K562 treated with DMSO at 1 percent for 4 hours (cell line): ENCODE measurements around the gene GPBP1L1. TPM values are rescaled to one million over a fixed set of nuclear protein-coding genes. Genes with fewer than 3 reads are reported as not detected.

Experiments
- total RNA-seq: library from RNA; unstranded; fragments of 300-600 nt; gene quantifications from 2 replicates; pipeline ENCODE4 v1.2.3, GENCODE V29; 2022; ENCODE audit not compliant: insufficient read depth

GPBP1L1 gene, protein sequence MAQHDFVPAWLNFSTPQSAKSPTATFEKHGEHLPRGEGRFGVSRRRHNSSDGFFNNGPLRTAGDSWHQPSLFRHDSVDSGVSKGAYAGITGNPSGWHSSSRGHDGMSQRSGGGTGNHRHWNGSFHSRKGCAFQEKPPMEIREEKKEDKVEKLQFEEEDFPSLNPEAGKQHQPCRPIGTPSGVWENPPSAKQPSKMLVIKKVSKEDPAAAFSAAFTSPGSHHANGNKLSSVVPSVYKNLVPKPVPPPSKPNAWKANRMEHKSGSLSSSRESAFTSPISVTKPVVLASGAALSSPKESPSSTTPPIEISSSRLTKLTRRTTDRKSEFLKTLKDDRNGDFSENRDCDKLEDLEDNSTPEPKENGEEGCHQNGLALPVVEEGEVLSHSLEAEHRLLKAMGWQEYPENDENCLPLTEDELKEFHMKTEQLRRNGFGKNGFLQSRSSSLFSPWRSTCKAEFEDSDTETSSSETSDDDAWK
- total RNA-seq, result 53.6 and 77.2 TPM in 2 replicates

GRCh38 chr1:45686288-45687013, at the start of gene GPBP1L1:
Gene GPBP1L1, minus strand, starts transcription at chr1:45686533. Its CDS starts 27,446 bp downstream, at chr1:45659087.

DNA sequence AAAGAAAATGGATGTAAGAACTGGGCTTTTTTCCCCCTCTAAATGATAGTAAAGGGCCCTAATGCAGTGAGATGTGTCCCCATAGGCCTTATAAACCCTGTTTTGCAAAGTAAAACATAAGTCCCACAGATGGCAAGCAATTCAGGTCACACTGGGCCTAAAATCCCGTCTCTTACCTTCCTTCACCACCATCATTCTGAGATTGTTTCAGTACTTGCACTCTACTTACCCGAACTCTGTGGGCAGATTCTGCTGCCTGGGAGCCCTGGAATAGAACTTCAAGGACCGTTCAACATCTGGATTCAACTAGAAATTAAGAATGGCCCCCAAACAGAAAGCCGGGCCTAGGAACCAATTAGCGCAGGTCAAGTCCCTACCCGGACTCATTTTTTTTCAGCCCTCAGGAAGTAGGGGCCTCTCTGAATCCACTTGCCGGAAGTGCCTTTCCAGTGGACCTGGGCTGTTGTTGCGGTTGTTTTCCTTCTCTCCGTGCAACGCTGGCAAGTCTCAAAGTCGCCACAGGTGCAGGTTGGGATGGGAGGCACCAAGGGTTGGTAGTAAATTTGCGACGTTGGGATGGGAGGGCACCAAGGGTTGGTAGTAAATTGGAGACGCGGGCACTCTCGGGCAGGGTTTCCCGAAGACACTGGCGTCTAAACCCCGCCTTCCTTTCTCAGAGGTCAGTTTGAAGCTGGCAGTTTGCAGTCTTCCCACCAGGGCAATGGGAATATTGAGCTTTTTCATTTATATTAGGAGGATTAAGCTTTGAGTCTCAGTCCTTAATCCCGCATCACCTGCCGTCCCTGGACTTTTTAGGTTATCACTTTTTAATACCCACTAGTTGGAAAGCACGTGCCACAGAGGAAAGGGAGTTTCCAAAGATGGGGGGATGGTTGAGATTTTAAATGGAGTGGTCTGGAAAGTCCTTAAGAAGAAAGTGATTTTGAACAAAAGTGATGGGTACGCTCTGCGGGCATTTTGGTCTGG, 1.7 kb upstream of the GPBP1L1 start, which contains the start of gene TMEM69:
Gene TMEM69 (plus strand): TSS at position 428 of the 987 bp plus-strand sequence. CDS start 2,888 bp downstream, outside the sequence.

DNA sequence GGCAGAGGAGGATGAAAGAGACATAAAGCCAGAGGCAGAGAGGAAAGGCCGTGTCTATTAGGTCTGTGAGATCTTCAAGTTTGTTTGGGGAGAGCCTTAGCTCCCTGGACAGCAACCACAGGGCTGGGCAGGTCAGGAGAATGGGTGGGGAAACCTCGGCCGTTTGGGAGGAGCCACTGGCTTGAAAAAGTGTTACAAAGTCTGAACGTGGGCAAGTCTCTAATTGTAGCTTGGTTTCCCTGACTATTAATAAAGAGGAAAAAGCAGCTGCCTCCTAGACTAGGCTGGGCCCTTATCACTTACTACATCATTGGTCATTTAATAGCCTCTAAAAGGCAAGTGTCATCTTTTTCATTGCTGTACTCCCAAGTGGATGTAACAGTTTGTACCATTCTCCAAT, 62.4 kb downstream of the GPBP1L1 start, which contains the start of gene CCDC17:
Gene CCDC17 (minus strand): TSS at position 83 of the 400 bp plus-strand sequence. CDS start 145 bp downstream, outside the sequence.

GRCh38 chr1:45583666-45584350, 102.5 kb downstream of the GPBP1L1 start, which contains the start of gene NASP:
Gene NASP, plus strand, starts transcription at chr1:45584041. Its CDS starts 106 bp downstream, at chr1:45584147.

Other genes with a start within 250 kb of the GPBP1L1 start
- gene TESK2, start 195.4 kb downstream of the GPBP1L1 start, total RNA-seq, result 11.1 and 13.9 TPM in 2 replicates
- gene CCDC163, start 186.5 kb downstream of the GPBP1L1 start, total RNA-seq, result 6.0 and 8.0 TPM in 2 replicates
- 1.6 and 2.2 TPM in 2 replicates for gene MMACHC, start 186.2 kb downstream of the GPBP1L1 start, total RNA-seq
- 755 and 873 TPM in 2 replicates for gene PRDX1, start 164.6 kb downstream of the GPBP1L1 start, total RNA-seq
- 246 and 263 TPM in 2 replicates for gene AKR1A1, start 135.7 kb downstream of the GPBP1L1 start, total RNA-seq
- gene NASP, start 102.5 kb downstream of the GPBP1L1 start, total RNA-seq, result 280 and 363 TPM in 2 replicates
- gene CCDC17, start 62.5 kb downstream of the GPBP1L1 start, total RNA-seq, result 2.9 and 4.0 TPM in 2 replicates
- gene TMEM69, start 1.6 kb upstream of the GPBP1L1 start, total RNA-seq, result 29.9 and 44.9 TPM in 2 replicates
- gene IPP, start 64.1 kb upstream of the GPBP1L1 start, total RNA-seq, result 3.5 and 3.8 TPM in 2 replicates
- gene MAST2, start 117.1 kb upstream of the GPBP1L1 start, total RNA-seq, result 26.9 and 37.4 TPM in 2 replicates